ENCODE data around the gene MORN1.
A peak's percentile ranks its signal among the peaks of the same experiment; 100 is the strongest.

Gene MORN1

DNA sequence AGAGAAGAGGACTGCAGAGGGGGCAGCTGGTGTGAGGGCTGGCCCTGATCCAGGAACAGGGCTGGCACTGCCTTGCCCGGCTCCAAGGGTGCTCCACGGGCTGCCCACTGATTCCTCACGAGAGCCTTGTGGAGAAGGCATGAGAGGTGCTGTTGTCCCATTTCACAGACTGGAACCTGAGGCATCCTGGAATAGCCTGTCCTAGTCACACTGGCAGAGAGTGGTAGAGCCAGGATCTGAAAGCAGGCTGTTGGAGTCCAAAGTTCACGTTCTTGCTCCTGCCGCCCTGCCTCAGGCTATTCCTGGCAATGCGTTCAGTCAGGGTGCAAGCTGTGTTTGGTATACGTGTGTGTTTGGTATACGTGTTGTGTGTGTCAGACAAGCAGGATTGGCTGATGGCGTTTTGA lies 2.1 kb upstream of the MORN1 start:
- FAIRE-seq (no peak), DNase-seq (ENCODE audit: insufficient read length) (no peak)
- no peak for TF ChIP-seq POLR2AphosphoS5 (IDR thresholded peaks at IDR 0.05; ENCODE audit: low read depth, low read length)

DNA sequence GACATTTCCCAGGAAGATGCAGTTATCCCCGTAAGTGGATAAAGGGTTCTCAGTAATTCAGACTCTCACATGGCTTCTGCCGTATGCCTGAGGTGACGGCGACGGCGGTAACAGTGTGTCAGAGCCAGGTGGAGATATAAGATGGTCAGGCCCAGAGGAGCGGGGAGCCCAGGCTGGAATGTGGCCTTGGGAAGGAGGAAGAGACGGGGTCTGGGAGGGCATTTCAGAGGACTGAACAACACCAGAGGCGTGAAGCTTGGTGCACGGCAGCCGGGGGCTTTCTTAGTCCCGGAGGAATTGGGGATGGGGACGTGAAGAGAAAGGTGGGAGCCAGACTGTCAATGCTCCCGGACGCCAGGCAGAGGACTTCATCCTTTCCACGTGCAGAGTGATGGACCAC lies 1.3 kb upstream of the MORN1 start:
- peak; percentile 42 for FAIRE-seq
- DNase-seq (ENCODE audit: insufficient read length): no peak
- TF ChIP-seq POLR2A (IDR thresholded peaks at IDR 0.05; ENCODE audit: low read depth, low read length) (no peak), POLR2AphosphoS5 (IDR thresholded peaks at IDR 0.05; ENCODE audit: low read depth, low read length) (no peak), TAF1 (IDR thresholded peaks at IDR 0.05; ENCODE audit: borderline replicate concordance, low read depth, low read length) (no peak)

DNA sequence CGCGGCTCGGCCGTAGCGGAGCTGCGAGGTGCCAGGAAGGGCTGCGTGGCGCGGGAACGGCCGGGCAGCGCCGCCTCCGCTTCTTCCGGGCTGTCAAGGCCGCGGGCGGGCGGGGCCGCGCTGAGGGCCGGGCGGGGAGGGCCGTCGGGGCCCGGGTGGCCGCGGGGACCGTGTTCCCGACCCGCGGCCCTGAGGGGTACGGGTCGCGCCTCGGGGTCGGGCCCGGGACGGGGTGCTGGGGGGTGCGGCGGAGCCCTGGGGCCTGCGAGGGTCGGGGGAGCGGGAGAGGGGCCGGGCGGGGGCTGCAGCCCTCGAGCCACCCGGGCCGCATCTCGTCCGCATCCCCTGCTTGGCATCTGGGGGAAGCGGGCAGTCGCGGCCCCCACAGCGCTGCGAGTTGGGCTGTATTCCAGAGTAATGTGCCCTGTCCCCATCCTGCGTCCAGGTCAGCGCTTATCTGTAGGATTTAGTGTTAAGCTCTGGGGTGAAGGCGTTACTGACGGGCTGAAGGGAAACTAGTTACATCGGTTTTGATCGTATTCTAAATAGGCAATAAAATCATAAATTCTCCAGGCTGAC lies 666 bp upstream of the MORN1 start:
- FAIRE-seq (peak; percentile 58), DNase-seq (ENCODE audit: insufficient read length) (no peak)
- no peak for TF ChIP-seq TAF1 (IDR thresholded peaks at IDR 0.05; ENCODE audit: borderline replicate concordance, low read depth, low read length)
- no peak for TF ChIP-seq POLR2AphosphoS5 (IDR thresholded peaks at IDR 0.05; ENCODE audit: low read depth, low read length)
- TF ChIP-seq POLR2A (IDR thresholded peaks at IDR 0.05; ENCODE audit: low read depth, low read length): no peak

DNA sequence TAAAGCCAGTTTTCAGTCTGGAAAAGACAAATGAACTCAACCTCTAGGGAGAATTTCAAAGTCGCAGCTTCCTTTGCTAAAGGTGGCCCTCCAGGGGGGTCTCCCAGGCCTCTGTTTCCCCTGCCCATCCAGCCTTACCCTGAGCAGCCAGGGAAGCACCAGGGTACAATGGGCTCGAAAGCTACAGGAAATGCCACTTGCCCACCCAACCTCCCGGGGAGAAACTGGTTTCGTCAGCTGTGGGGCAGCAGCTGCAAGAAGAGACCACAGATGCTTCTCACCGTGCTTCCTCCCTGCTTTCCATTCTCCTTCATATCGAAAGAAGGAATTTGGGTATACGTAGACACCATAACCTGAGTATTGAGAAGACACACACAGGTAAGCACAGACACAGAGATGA lies 1.7 kb downstream of the MORN1 start:
- FAIRE-seq (no peak), DNase-seq (ENCODE audit: insufficient read length) (no peak)
- TF ChIP-seq POLR2A (IDR thresholded peaks at IDR 0.05; ENCODE audit: low read depth, low read length) (no peak), POLR2AphosphoS5 (IDR thresholded peaks at IDR 0.05; ENCODE audit: low read depth, low read length) (no peak), TAF1 (IDR thresholded peaks at IDR 0.05; ENCODE audit: borderline replicate concordance, low read depth, low read length) (no peak)

DNA sequence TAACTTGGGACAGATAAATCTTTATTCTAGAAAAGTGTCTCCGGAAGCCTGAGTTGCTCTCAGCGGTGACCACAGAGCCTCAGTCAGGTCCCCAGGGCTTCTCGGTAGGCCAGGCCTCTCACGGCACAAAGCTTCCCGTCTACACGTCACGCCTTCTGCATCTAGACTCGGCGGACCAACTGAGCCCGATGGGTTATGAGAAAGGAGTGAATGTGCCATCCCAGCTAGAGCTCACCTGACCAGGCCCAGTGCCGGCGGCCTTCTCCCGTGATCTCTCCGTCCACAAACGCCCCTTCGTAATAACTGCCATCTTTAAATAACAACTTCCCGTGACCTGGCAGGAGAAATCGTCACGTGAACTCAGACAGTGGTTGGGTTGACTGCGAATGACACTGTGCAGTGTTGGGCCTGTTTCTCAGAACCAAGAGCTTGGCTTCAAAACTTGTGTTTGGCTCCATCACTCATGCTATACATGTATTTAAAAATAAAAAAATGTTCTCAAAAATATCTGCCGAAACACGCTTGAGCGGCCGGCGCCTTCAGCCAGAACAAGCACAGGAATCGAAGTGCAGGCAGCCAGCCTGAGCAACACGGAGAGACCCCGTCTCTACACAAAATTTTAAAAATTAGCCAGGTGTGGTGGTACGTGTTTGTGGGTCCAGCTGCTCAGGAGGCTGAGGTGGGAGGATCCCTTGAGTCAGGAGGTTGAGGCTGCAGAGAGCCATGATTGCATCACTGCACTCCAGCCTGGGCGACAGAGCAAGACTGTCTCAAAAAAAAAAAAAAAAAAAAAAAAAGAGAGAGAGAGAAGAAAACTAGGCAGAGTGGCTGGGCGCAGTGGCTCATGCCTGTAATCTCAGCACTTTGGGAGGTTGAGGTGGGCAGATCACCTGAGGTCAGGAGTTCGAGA lies 3.1 kb downstream of the MORN1 start:
- TF ChIP-seq POLR2AphosphoS5 (IDR thresholded peaks at IDR 0.05; ENCODE audit: low read depth, low read length) (no peak), TAF1 (IDR thresholded peaks at IDR 0.05; ENCODE audit: borderline replicate concordance, low read depth, low read length) (no peak), POLR2A (IDR thresholded peaks at IDR 0.05; ENCODE audit: low read depth, low read length) (no peak)
- DNase-seq (ENCODE audit: insufficient read length): no peak
- FAIRE-seq: no peak

DNA sequence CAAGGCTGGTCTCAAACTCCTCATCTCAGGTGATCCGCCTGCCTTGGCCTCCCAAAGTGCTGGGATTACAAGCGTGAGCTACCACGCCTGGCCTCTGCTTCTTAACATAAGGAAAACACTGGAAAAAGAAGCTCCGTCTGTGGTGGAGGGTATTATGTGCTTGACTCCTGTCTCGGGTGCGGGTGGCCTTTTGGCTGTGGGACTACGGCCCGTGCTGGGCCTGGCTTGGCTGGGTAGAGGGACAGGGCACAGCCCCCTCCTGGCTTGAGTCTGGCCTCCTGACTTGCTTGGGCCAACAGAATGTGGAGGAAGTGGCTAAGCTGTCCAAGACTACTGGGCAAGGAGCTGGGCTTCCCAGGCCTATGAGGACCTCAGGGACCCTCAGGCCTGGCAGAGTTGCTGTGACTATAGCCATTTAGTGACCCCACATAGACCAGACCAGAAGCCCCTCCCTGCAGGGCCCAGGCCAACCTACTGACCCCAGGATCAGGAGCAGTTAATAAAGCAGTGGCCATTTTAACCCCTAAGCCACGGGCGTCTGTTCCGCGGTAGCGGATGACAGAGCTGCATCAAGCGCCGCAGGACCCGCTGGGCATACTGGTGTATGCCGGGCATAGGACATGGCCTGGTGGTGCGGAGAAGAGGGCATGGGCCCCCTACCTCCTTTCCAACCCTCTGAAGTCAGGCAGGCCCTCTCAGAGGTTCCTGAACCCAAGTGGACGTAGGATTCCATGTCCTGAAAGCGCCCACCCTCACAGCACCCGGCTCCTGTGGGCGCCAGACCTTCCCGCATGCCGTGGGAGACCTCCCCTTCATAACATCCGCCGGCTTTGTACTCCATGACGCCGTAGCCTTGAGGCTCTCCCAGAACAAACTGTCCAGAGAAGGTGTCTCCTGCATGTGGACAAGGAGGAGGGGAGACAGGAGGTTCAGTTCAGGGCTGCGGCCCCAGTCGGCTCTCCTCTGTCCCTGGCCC lies 4.4 kb downstream of the MORN1 start:
- TF ChIP-seq POLR2A (IDR thresholded peaks at IDR 0.05; ENCODE audit: low read depth, low read length): no peak
- TF ChIP-seq POLR2AphosphoS5 (IDR thresholded peaks at IDR 0.05; ENCODE audit: low read depth, low read length): no peak
- FAIRE-seq (no peak), DNase-seq (ENCODE audit: insufficient read length) (no peak)

DNA sequence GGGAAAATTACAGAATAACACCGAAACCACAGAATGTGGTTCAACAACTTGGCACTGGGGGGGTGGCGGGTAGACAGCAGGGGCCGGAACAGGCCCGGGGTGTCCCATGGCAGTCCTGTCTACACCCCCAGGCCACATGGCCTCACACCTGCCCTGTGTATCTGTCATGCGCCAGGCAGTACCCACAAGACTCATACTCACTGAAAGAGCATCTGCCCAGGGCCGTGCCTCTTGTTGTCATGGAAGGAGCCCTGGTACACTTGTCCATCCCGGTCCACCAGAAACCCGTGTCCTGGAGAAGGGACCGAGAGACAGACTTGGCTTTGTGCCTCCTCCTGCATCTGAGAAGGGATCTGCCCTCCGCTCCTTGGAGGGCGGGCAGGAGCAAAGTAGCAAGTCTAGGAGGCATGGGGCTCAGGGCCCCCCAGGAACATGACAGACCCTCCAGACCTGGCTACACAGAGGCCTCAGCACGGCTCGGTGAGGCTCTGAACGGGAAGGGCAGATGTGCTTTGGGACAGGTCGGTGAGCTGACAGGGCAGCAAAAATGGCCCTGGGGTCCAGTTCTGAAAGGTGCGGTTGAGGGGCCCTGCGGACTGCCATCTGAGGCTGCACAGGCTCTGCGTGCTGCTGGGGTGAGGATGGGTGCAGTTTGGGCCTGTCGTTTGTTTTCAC lies 5.6 kb downstream of the MORN1 start:
- TF ChIP-seq POLR2AphosphoS5 (IDR thresholded peaks at IDR 0.05; ENCODE audit: low read depth, low read length) (no peak), TAF1 (IDR thresholded peaks at IDR 0.05; ENCODE audit: borderline replicate concordance, low read depth, low read length) (no peak), POLR2A (IDR thresholded peaks at IDR 0.05; ENCODE audit: low read depth, low read length) (no peak)
- DNase-seq (ENCODE audit: insufficient read length): no peak
- no peak for FAIRE-seq

DNA sequence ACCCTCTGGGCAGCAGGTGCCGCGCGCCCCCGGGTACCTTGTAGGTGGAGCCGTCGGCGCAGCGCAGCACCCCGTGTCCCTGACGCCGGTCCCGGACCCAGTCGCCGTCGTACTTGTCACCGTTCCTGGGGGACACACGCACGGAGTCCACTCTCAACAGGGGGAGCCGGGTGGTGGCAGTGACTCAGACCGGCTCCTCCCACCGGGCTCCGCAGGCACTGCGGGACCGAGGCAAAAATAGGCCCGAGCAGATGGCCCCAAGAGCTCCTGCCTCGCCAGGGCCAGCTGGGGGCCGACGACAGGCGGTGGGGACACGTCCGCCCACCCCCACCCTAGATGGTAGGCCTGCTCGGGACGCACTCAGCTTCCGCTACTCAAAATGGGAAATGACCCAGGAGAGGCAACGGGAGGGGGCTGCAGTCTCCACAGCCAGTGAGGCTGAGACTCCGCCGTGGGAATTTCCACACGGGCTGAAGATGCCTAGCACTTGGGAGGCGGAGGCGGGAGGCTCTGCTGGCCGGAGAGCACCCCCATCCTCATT lies 6.3 kb downstream of the MORN1 start:
- DNase-seq (ENCODE audit: insufficient read length) (no peak), FAIRE-seq (no peak)
- TF ChIP-seq TAF1 (IDR thresholded peaks at IDR 0.05; ENCODE audit: borderline replicate concordance, low read depth, low read length) (no peak), POLR2A (IDR thresholded peaks at IDR 0.05; ENCODE audit: low read depth, low read length) (no peak), POLR2AphosphoS5 (IDR thresholded peaks at IDR 0.05; ENCODE audit: low read depth, low read length) (no peak)

DNA sequence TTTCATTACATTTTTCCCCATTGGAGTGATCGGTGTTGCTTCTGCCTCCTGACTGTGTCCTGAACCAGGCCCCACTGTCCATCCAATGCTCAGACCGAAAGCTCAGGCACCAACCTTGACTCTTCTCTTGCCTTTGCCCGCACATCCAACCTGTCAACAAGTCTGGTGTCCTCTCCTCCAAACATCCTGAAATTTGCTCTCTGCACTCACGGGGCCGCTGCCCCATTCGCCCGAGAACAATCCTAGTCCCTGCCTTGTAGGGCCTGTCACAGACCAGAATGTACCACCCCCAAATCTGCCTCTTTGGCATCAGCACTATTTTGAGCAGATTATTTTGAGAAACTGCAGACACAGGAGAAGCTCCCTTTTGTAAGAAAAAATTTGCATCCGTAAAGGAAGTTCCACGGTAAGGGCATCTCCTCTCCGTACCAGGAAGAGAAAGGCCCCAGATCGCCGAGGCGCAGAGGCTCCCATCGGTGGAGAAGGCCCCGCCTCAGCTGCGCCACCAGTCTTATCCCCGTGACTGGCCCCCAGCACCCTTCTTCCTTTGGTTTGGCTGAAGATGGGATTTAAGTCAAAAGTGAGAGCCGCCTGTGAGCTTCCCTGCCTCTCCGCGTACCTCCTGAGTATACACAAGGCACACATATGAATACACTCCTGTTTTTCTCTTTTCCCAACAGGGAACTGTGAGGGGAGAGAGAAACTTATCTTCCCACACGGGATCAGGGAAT lies 7.1 kb downstream of the MORN1 start:
- TF ChIP-seq TAF1 (IDR thresholded peaks at IDR 0.05; ENCODE audit: borderline replicate concordance, low read depth, low read length): no peak
- TF ChIP-seq POLR2AphosphoS5 (IDR thresholded peaks at IDR 0.05; ENCODE audit: low read depth, low read length): no peak
- no peak for TF ChIP-seq POLR2A (IDR thresholded peaks at IDR 0.05; ENCODE audit: low read depth, low read length)
- DNase-seq (ENCODE audit: insufficient read length): no peak
- no peak for FAIRE-seq

DNA sequence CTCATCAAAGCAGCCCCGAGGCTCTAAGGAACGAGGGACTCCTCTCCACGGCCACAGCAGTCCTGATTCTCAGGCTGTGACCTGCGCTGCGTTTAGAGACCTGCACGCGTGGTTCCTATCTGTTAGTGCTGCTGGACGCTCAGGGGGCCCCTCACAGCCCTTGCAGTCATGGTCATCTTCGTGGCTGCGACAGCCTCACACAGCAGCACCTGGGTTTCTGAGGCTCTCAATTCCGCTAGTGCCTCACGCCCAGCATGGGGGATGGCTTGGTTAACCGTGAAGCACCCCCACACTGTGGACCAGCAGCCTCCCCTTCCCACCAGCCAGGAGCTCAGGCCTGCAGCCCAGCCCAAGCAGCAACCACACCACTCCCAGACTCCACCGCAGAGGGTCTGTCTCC lies 7.8 kb downstream of the MORN1 start:
- FAIRE-seq: no peak

More for the DNA sequence above, 7.8 kb downstream of the MORN1 start:
- DNase-seq (ENCODE audit: insufficient read length): no peak
- TF ChIP-seq TAF1 (IDR thresholded peaks at IDR 0.05; ENCODE audit: borderline replicate concordance, low read depth, low read length) (no peak), POLR2AphosphoS5 (IDR thresholded peaks at IDR 0.05; ENCODE audit: low read depth, low read length) (no peak), POLR2A (IDR thresholded peaks at IDR 0.05; ENCODE audit: low read depth, low read length) (no peak)

Data from GM12892 (cell line).